Left ventricle myocardium inferior (tissue), 1 donor: ENCODE results near the gene GRK6. TPM values are rescaled to one million over a fixed set of nuclear protein-coding genes. Genes with fewer than 3 reads are reported as not detected.

Experiments
- DNase-seq: peaks from one replicate; pipeline ENCODE4 v3.0.0-alpha.2; 2020
- H3K27ac ChIP-seq: fragments of 200-600 bp; replicated peaks from 2 replicates; pipeline ENCODE4 v1.8.0; 2021
- H3K27me3 ChIP-seq: fragments of 200-600 bp; 2 replicates; pipeline ENCODE4 v1.8.0; 2021; ENCODE audit warnings: low read depth
- H3K36me3 ChIP-seq: fragments of 200-600 bp; 2 replicates; pipeline ENCODE4 v1.8.0; 2021
- H3K4me1 ChIP-seq: fragments of 200-600 bp; 2 replicates; pipeline ENCODE4 v1.8.0; 2021
- H3K4me3 ChIP-seq: fragments of 200-600 bp; 2 replicates; pipeline ENCODE4 v1.8.0; 2021; ENCODE audit warnings: mild to moderate bottlenecking, moderate library complexity
- H3K9me3 ChIP-seq: fragments of 200-600 bp; replicated peaks from 2 replicates; pipeline ENCODE4 v1.8.0; 2021
- intact Hi-C: fragments of 100-400 bp; cut with micrococcal nuclease; formaldehyde crosslinking; loops from one replicate; pipeline ENCODE4 v1.11.0; 2022
- total RNA-seq: library from RNA; stranded (reverse); fragmentation: NEBNext Ultra II Directional; extraction: Animal tissue kit (Norgen Biotek cat#: 25700); gene quantifications from one replicate; pipeline ENCODE4 v1.2.1, GENCODE V29; 2021
- TF ChIP-seq, protein P1 (sequence below): fragments of 200-600 bp; IDR thresholded peaks from 2 replicates; pipeline ENCODE4 v1.8.0; 2021; ENCODE audit warnings: antibody characterized with exemption, mild to moderate bottlenecking, borderline replicate concordance
- donor health status: DM: no; HTN: yes; CAD: no; lungs with severe emphysema.

GRK6 gene
- total RNA-seq, 1 donor from 2014 or later, result 15.6 TPM

- Histone ChIP-seq H3K4me1 (peaks cover 31% of the 10 kb centered on the region), H3K36me3 (no peaks in the 10 kb centered on the region), H3K27me3 (peaks cover 67% of the 10 kb centered on the region), H3K4me3 (no peak overlapping the region), H3K9me3 (no peaks in the 10 kb centered on the region), H3K27ac (no peak overlapping the region)
- DNase-seq, result no peak
- intact Hi-C loops, result no loop called here
- TF ChIP-seq, protein P1, sequence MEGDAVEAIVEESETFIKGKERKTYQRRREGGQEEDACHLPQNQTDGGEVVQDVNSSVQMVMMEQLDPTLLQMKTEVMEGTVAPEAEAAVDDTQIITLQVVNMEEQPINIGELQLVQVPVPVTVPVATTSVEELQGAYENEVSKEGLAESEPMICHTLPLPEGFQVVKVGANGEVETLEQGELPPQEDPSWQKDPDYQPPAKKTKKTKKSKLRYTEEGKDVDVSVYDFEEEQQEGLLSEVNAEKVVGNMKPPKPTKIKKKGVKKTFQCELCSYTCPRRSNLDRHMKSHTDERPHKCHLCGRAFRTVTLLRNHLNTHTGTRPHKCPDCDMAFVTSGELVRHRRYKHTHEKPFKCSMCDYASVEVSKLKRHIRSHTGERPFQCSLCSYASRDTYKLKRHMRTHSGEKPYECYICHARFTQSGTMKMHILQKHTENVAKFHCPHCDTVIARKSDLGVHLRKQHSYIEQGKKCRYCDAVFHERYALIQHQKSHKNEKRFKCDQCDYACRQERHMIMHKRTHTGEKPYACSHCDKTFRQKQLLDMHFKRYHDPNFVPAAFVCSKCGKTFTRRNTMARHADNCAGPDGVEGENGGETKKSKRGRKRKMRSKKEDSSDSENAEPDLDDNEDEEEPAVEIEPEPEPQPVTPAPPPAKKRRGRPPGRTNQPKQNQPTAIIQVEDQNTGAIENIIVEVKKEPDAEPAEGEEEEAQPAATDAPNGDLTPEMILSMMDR, result no peak
These were observed 21.9 kb downstream of the GRK6 start for GRCh38 chr5:177448244-177448950.

DNA sequence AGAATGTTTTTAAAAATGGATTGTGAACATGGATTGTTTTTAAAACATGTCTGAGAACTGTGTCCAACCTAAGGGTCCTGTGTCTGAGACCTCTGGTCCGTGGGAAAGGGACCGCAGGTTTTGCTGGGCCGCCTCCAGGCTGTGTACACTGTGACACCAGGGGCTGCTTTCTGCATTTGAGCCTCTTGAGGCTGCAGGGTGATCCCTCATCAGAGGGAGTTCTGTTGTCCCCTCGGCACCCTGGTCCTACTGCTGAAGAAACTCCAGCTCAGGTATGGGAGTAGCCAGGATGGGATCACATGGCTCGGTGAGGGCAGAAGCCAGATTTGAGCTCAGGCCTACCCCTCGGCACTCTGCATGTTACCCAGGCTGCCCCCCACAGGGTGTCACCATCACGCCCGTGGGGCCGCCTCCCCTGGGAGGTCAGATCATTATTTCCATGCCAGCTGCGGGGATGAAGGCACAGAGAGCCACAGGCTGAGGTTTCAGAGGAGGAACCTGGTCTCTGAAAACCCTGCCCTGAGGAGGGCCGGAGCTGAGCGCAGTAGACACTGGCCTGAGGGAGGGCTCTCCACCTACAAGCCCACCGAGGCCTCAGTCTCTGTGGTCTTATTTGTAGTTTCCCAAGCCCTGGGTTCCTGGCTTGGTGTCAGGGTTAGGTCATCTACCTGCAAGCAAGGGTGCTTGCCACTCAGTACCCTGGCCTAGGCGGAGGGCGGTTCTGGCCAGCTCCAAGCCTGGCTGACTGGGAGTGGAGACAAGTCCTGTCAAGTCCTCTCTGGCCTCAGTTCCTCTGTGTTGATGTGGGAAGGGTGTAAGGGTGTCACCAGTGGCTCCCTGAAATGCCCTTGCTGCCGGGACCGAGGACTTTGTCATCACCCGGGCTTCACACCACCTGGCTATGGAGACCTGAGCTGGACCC is 22.9 kb downstream of the GRK6 start:
- no peak overlapping the region for H3K4me3 ChIP-seq
- H3K9me3 ChIP-seq, result no peaks in the 10 kb centered on the region
- TF ChIP-seq, protein P1, result no peak
- H3K27ac ChIP-seq, result no peak overlapping the region
- peaks cover 69% of the 10 kb centered on the region for H3K27me3 ChIP-seq
- no peaks in the 10 kb centered on the region for H3K36me3 ChIP-seq
- DNase-seq, result no peak
- intact Hi-C loops, result loop anchor here (5.0 to 10.0 kb wide), 2 partner anchors 47 to 135 kb away; partner anchors contain the start of genes MXD3 and PFN3
- peaks cover 39% of the 10 kb centered on the region for H3K4me1 ChIP-seq

DNA sequence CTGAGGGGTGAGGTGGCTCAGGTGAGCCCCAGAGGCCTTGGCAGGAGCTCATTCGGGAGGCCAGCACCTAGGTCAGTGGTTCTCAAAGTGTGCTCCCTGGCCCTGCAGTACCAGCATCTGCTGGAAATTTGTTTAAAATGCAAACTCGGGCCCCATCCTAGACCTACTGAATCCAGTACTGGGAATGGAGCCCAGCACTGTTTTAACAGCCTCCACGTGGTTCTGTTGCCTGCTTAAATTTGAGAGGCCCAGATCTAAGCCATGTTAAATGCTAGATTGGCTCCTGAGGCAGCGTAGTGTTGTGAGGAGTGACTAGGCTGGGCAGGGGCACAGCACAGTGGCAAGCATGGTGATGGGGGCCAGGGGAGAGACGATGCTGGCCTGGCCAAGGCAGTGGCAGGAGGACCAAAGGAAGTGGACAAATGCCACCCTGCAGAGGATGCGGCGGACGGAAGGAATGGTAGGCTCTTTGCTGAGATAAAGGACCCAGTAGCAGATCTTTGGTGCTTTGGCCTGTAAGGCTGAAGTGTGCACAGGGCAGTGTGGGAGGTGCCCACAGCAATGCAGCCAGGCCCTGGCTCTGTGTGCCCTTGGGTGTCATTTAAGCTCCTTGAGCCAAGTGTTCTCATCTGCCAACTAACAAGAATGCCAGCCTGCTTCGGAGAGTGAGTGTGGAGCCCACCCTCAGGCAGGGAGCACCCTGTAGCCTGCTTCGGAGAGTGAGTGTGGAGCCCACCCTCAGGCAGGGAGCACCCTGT is 24.4 kb downstream of the GRK6 start:
- intact Hi-C loops, result loop anchor here (5.0 to 10.0 kb wide), 2 partner anchors 49 to 136 kb away; partner anchors contain the start of genes MXD3 and PFN3
- TF ChIP-seq, protein P1, result no peak
- H3K4me3 ChIP-seq, result no peak overlapping the region
- H3K4me1 ChIP-seq, result peaks cover 49% of the 10 kb centered on the region
- H3K9me3 ChIP-seq, result no peaks in the 10 kb centered on the region
- no peaks in the 10 kb centered on the region for H3K36me3 ChIP-seq
- H3K27ac ChIP-seq, result no peak overlapping the region
- DNase-seq, result no peak
- H3K27me3 ChIP-seq, result peaks cover 69% of the 10 kb centered on the region

DNA sequence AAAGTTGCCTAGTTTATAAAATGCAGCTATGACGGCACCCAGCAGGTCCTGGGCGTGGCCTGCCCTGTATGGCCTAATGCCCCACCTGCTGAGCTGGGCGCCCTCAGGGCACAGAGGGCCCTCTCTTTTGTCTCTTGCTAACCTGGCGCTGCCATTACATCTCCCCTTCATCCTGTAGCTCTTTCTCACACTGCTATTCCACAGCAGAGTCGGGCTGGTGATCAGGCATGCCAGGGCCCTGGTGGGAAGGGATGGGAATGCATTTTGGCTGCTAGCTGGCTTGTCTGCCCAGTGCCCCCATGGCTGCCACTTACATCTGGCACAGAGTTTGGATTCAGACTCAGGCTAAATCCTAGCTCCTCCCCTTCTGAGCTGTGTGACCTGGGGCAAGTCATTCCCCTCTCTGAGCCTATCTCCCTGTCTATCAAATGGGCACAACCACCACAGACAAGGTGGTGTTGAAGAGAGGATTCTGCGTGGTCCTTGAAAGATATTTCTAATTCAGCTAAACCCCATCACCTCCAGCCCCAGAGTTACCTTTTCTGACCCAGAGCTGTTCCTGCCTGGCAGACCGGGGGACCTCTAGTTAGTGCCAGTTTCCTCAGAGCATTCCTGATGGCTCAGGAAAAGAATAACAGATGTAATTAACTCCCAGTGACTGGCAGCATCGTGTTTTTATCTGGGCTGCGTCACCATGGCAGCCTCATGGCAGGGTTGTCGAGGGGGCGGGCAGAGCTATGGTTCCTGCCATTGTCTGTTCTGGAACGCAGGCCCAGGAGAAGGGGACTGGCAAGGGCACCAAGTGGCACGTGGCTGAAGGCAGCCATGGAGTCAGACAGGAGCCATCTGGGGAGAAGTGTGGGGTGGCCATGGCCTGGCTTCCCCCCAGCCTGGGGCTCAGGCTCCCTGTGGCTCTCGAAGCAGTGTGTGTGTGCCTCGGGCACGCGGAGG is 26.5 kb downstream of the GRK6 start:
- TF ChIP-seq, protein P1, result no peak
- Histone ChIP-seq H3K4me3 (no peak overlapping the region), H3K27me3 (peaks cover 51% of the 10 kb centered on the region), H3K27ac (no peak overlapping the region), H3K4me1 (peaks cover 49% of the 10 kb centered on the region), H3K36me3 (peaks cover 6% of the 10 kb centered on the region), H3K9me3 (no peaks in the 10 kb centered on the region)
- DNase-seq, result no peak
- intact Hi-C loops, result loop anchor here (5.0 to 10.0 kb wide), 2 partner anchors 51 to 138 kb away; partner anchors contain the start of genes MXD3 and PFN3
